Myocyte (in vitro differentiated cells): ENCODE measurements around the gene SAMD15. TPM values are rescaled to one million over a fixed set of nuclear protein-coding genes. Genes with fewer than 3 reads are reported as not detected.

Experiments used
- total RNA-seq: library from RNA; depleted of rRNA; stranded (reverse); fragments of >200 nt; gene quantifications from 2 replicates; pipeline ENCODE4 v1.2.3, GENCODE V29; 2014

The SAMD15 gene
- total RNA-seq, 1 donor from 2014 or later: 1.7 TPM

Other genes starting within 250 kb of the SAMD15 start
- gene ZDHHC22, start 235.6 kb upstream of the SAMD15 start, total RNA-seq: 0.40 and 1.0 TPM in 2 replicates
- gene TMEM63C, start 195.6 kb upstream of the SAMD15 start, total RNA-seq: 0.08 and 0.16 TPM in 2 replicates
- gene NGB, start 106.2 kb upstream of the SAMD15 start, total RNA-seq: not detected in 2 replicates
- 15.9 and 17.6 TPM in 2 replicates for gene POMT2, start 56.5 kb upstream of the SAMD15 start, total RNA-seq
- gene GSTZ1, start 56.3 kb upstream of the SAMD15 start, total RNA-seq: 35.1 and 40.1 TPM in 2 replicates
- gene TMED8, start 285 bp upstream of the SAMD15 start, total RNA-seq: 5.5 and 6.0 TPM in 2 replicates
- not detected in 2 replicates for gene NOXRED1, start 46.1 kb downstream of the SAMD15 start, total RNA-seq
- 20.0 and 20.2 TPM in 2 replicates for gene VIPAS39, start 80.2 kb downstream of the SAMD15 start, total RNA-seq
- 165 and 207 TPM in 2 replicates for gene AHSA1, start 80.7 kb downstream of the SAMD15 start, total RNA-seq
- 0.05 TPM in 1 of 2 replicates, not detected in the other for gene ISM2, start 121.4 kb downstream of the SAMD15 start, total RNA-seq
- gene SPTLC2, start 239.3 kb downstream of the SAMD15 start, total RNA-seq: 10.5 and 11.6 TPM in 2 replicates